GM04504 (cell line): ENCODE data around the gene GRM8.

ENCODE experiments used
- DNase-seq: peaks from one replicate; pipeline ENCODE4 v3.0.0-alpha.2; 2012; ENCODE audit warnings: low read depth

The GRM8 gene

DNA sequence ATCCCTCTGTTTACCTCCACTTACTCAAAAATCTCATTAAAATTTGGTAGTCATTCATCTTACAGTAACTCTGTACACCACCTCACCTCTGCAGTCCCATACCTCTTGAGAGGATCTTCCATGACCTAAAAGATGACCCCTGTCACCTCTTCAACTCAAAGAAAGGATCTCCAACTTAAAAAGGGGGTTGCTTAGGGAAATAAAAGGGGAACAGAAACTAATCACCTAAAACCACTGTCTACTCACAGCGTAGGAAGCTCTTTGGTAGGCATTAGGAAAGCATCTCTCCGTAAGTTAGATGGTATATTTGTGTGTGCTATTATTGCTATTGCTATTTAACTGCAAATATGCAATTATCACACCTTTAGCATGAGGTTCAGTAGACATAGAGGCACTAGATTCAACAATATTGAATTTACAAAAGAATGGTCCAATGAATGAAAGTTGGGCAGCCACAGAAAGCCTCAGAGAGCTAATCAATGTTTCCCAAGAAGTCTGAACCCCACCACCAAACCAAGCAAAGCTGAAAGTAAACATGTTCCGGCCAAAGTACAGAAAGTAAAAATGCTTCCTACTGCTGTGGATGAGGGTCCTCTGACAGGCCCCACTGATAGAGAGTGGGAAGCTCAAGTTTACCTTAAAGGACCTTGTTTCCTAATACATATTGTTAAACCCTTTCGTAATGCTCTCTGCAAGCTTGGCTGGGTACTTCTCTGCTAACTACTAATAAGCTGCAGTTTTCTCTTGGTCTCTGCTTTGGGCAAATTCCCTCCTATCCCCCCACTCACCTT is 105.8 kb downstream of the GRM8 start:
- DNase-seq, result no peak

- no peak for DNase-seq
Observed at GRCh38 chr7:127137146-127137545, 115.6 kb downstream of the GRM8 start.

DNA sequence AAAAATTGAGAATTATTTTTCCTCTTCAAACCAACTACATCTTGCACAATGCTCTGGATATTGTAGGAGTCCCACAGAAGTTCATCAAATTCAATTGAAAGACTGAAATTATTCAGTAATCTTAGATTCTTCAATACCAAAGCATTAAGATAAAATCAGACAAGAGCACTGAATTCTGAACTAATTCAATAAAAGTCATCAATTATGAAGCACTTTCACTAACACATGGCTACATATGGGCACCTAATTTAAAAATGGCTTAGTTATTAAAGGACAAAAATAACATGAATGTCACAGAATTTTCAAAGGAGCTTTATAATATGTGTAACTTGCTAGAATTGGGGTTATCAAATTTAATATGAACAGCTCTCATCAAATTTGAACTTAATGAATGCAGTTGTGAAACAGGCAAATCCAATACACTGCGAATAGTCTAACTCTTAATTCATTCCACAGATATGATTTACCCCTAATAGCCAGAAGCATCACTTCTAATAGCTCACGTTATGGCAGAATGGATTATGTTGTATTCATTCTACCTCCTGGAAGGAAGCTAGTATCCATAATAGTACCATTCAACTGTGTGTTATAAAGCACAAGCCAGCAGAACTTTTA is 116.8 kb downstream of the GRM8 start:
- DNase-seq, result no peak

GRCh38 chr7:127123220-127123619 is 129.5 kb downstream of the GRM8 start:
- no peak for DNase-seq

GRCh38 chr7:127119517-127119916 is 133.2 kb downstream of the GRM8 start:
- DNase-seq, result no peak

DNA sequence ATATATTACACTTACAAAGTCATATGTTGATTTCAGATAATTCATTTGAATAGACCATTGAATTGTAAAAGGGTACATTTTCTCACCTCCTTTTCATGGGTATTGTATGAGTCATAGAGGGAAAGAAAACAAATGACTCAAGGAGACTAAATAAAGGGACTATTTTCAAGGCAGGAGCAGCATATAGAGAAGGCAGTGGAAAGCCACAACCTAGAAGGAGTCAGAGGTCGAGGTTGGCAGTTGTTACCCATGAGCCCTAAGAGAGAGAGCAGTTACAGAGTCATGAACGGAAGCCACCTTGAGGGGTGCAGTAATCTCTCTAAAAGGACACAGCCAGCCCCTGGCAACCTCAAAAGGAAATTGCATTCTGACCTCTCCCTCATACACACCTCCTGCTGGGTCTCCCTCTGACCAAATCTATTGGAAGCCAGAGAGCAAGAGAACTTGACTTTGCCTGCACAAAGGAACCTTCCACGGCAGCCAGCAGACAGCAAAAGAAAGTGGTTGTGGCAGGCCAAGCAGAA is 137.9 kb downstream of the GRM8 start:
- DNase-seq, result no peak

DNA sequence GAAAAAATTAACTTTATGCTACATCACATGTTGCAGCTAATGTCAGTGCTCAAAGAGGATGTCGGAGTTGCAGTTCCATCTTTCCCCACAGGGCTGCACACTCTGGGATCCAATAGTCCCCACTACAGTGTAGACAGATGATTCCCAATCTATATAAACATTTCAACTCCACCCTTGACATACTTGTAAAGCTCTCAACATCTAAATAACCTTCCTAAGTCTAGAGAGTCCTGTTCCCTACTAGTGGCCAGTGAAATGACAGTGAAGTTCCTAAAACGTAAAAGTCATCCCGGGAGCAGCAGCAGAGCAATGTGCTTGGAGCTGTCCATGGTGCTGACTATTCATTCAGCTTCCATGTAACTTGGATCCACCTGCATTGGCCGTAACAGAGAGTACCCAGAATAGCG is 145.1 kb downstream of the GRM8 start:
- DNase-seq, result peak; percentile 10

DNA sequence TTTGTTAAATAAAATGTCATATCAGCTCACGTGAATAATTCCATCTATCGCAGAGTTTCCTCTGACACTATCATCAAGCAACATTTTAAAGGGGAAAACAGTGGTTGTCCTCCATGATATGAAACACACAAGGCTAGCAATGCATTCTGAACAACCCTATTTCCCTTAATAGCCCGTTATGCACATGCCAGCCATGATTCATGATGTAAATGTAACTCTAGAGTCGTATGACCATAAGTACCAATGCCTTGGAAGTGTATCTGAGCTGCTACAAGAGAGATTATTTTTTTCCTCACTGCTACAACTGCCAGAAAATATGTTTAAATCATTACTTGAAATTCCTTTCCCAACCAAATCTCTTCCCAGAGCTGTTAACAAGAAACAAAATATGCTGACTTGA is 159.4 kb downstream of the GRM8 start:
- no peak for DNase-seq

DNA sequence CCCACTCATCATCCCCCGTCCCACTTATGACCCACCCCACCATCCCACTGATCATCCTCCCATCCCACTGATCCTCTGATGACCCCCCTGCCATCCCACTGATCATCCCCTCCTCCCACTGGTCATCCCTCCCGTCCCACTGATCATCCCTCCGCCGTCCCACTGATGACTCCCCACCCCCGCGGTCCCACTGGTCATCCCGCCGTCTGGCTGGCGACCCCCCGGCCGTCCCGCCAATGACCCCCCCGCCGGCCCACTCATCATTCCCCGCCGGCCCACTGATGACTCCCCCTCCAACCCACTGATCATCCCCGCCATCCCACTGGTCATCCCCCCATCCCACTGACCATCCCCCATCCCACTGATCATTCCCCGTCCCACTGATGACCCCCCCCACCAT is 161.1 kb downstream of the GRM8 start:
- DNase-seq, result no peak

GRCh38 chr7:127089146-127089545 is 163.6 kb downstream of the GRM8 start:
- no peak for DNase-seq

DNA sequence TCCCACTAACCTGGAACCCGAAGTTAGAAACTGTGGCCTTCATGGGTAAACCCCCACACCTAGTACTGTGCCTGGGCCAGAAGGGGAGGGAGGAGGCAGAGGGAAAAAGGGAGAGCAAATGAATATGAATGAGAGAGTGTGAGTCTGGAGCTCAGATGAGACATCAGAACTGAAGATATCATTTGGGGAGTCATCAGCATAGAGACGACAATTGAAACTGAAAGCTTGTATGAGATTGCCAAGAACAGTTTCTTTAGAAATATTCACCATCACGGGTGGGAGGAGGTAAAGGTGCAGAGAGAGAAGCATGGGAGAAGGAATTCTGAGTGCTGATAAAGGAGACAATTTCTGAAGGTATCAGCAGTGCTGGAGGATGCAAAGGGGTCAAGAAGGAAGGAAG is 171.2 kb downstream of the GRM8 start:
- no peak for DNase-seq

DNA sequence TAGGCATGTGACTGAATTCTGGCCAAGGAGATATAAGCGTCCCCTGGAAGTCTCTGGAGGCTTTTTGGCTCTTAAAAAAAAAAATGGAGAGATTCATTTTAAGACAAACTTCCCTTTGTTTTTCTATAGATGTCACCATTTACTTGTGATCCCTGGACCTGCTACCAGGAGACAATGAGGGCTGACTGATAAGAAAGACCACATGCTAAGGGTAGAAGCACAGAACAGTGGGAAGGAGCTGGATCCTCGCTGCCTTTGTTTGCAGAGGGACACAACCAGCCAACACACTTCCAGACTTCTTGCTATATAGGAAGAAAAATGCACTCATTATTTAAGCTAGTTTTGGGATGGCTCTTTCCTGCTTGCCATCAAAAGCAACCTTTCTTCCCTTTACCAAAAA is 172.2 kb downstream of the GRM8 start:
- no peak for DNase-seq

GRCh38 chr7:127066974-127067373 is 185.8 kb downstream of the GRM8 start:
- no peak for DNase-seq

GRCh38 chr7:127059475-127059874 is 193.3 kb downstream of the GRM8 start:
- DNase-seq, result no peak

- DNase-seq, result no peak
Observed at GRCh38 chr7:127057918-127058317, 194.8 kb downstream of the GRM8 start.

DNA sequence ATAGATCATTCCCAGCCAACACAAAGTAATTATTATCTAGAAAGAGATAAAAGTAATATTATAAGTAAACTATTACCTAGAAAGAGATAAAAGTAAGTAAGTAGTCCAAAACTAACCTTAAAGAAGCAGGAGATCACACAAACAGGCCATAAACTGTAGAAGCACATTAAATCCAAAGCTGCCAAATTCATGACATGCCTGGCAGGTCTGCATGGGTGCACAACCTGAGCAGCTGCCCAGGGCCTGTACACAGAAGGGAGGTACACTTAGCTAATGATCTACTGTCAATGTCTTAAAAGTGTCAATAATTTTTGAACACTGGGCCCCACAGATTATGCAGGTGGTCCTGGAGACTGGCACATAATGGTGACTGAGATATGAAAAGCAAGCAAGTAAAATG is 196.5 kb downstream of the GRM8 start:
- no peak for DNase-seq

GRCh38 chr7:127047521-127047920 is 205.2 kb downstream of the GRM8 start:
- DNase-seq, result no peak

GRCh38 chr7:127041689-127042452 is 210.9 kb downstream of the GRM8 start:
- DNase-seq, result no peak

DNA sequence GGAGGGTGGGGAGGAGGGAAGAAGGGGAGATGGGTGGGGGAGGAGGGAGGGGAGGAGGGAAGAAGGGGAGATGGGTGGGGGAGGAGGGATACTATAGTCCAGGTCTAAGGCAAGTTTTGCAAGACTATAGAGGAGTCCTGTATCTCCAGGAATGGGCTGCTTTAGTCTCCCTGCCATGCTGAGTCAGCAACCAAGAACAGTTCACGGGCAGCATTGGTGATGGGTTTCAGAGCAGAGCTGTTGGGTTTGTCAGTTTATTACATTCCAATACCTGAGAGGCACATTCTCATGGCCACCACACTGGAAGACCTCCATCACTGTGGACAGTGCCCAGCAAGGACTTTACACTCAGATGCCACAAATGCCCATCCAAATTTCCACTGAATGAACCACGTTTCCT is 212.7 kb downstream of the GRM8 start:
- DNase-seq, result no peak

DNA sequence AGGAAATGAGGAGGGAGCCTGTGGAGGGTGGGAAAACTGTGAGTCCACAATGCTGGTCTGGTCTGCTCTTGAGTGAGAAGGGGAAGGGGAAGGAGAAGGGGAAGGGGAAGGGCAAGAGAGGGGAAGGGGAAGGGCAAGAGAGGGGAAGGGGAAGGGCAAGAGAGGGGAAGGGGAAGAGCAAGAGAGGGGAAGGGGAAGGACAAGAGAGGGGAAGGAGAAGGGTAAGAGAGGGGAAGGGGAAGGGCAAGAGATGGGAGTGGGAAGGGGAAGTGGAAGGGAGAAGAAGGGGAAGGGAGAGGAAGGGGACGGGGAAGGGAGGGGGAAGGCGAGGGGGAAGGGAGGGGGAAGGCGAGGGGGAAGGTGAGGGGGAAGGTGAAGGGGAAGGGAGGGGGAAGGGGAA is 213.2 kb downstream of the GRM8 start:
- DNase-seq, result no peak

DNA sequence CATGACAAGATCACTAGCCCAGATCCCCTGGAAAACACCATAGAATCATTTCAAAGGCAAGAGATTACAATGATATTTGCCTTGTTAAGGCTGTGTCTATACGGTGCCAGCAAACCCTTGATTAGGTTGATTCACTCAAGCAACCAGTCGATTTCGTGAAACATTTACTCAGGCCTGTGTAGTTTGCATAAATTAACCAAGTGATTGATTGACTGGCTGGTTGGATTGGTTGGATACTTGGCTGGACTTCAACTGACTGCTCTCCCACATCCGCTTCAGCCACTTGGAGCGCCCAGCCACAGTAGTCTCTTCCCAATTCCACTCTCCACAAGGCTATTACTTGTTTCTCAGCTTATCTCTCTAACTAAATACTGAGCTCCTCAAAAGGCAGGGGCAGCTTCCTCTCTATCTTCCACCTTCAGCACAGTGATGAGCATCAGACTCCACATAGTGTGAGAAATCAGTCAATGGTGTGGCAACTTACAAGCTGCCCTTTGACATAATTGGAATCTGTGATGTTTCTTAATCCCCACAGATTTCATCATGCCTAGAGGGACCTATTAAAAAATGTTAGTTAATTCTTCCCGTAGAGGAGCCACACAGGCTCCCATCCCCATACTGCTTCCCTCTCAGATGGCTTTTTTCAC is 217.4 kb downstream of the GRM8 start:
- DNase-seq, result no peak

DNA sequence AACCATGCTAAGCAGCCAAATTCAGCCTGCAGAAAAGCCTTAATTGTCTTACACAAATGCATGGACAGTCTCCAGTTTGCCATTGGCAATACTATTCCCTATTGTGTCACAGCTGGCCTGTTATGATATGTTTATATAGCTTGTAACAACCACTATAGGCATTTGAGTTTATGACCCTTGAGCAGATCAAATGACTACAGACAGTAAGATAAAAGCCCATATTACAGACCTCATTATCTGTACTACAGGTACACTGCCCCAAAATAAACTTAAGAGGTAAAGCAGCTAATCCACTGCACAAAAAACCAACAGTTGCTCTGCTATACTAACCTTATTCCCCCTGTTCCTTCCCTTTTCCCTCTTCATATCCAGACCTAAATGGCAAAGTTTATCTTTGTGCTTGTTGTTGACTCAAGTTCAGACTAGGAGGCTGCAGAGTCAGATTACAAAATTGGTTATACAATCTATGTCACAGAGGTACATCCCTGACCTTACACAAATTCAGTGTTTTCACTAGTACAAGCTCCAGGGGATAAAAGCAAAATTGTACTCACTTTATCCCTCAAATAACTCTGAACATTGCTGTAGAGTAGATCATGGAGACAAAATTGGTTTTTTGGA is 218.4 kb downstream of the GRM8 start:
- no peak for DNase-seq
